ENCODE data around the gene SPRN. TPM values are rescaled to one million over a fixed set of nuclear protein-coding genes. Genes with fewer than 3 reads are reported as not detected.

SPRN gene
- total and polyA plus RNA-seq, 2 of the 4 experiments (the other 2 are of a cell fraction): 0.36 to 2.3 TPM

GRCh38 chr10:133419211-133419950, 5.0 kb downstream of the SPRN start:
- Histone ChIP-seq H2BK5ac (ENCODE audit: low read depth, low read length, poor library complexity, severe bottlenecking) (no peak overlapping the region), H3K18ac (ENCODE audit: low read depth, low read length) (no peak overlapping the region), H4K8ac (ENCODE audit: low read depth in 2 of 2, low read length in 2 of 2) (no peak overlapping the region), H2BK20ac (ENCODE audit: low read depth, low read length) (no peak overlapping the region), H3K79me1 (ENCODE audit: low read depth in 1 of 2, low read length in 2 of 2) (peaks cover 6 to 7% of the 10 kb centered on the region in 2 experiments; a peak in 1 of 4 replicates), H4K5ac (ENCODE audit: low read depth, low read length) (no peak overlapping the region), H2AFZ (replicated peaks; ENCODE audit: low read length, poor library complexity) (no peak overlapping the region), H2BK120ac (ENCODE audit: low read depth, low read length) (no peak overlapping the region), H3K9me1 (ENCODE audit: insufficient read depth, low read length) (no peaks in the 10 kb centered on the region), H3K23ac (ENCODE audit: low read depth, low read length) (no peak overlapping the region), H2BK15ac (ENCODE audit: low read depth, low read length) (no peak overlapping the region), H3K27me3 (ENCODE audit: control insufficient read depth, insufficient read depth, low read length) (peaks cover 3% of the 10 kb centered on the region; the same call in 1 of the 2 replicates), H3K36me3 (ENCODE audit: control insufficient read depth, insufficient read depth, low read length) (peaks cover 31% of the 10 kb centered on the region), H4K20me1 (ENCODE audit: insufficient read depth, low read length) (no peaks in the 10 kb centered on the region; the same call in none of the 2 replicates), H3K27ac (ENCODE audit: insufficient read depth, low read length) (no peak overlapping the region), H2AK5ac (ENCODE audit: low read depth, low read length) (no peak overlapping the region), H3K4ac (ENCODE audit: low read depth, low read length) (no peak overlapping the region), H3K56ac (ENCODE audit: extremely low read depth, insufficient read depth, low read length) (no peak overlapping the region), H3K9me3 (ENCODE audit: control insufficient read depth, insufficient read depth, low read length) (no peaks in the 10 kb centered on the region), H3K4me1 (ENCODE audit: control insufficient read depth, insufficient read depth, low read length) (no peaks in the 10 kb centered on the region; the same call in 1 of the 2 replicates), H3K4me2 (ENCODE audit: low read depth, low read length) (no peak overlapping the region), H3K9ac (ENCODE audit: low read depth, low read length) (no peak overlapping the region), H3K14ac (replicated peaks; ENCODE audit: low read depth, low read length) (no peak overlapping the region), H2AK9ac (replicated peaks; ENCODE audit: low read depth, low read length, poor library complexity) (no peak overlapping the region), H4K91ac (ENCODE audit: insufficient read depth, low read depth, low read length) (no peak overlapping the region), H3K4me3 (ENCODE audit: insufficient read depth, low read depth, low read length) (no peak overlapping the region)
- no peak for TF ChIP-seq RAD21 (IDR thresholded peaks at IDR 0.05; ENCODE audit: low read length)
- in situ Hi-C loops (cut with MboI; ENCODE audit: low sequenced_read_pairs) (no loop called here), intact Hi-C loops (cut with micrococcal nuclease) (no loop called here), dilution Hi-C loops (cut with HindIII; ENCODE audit: low sequenced_read_pairs, unreplicated experiment) (no loop called here)
- no TSS peak for BruUV-seq (replicated peaks)
- no peak for DNase-seq
- 91% methylated on average over 21 of the region's 34 CpGs; no CpG with 5 or more reads in 1 of the 2 experiments for WGBS, 2 experiments (ENCODE audit: extremely low coverage in 2 of 2, insufficient read length in 1 of 2)
- ATAC-seq (ENCODE audit: low read depth): no peak
- POLR2A ChIA-PET (ENCODE audit: unreplicated experiment): no interaction called here
- CTCF ChIA-PET: no interaction called here

Data from IMR-90 (cell line).